Measurements from ENCODE around the gene GLT6D1.

DNA sequence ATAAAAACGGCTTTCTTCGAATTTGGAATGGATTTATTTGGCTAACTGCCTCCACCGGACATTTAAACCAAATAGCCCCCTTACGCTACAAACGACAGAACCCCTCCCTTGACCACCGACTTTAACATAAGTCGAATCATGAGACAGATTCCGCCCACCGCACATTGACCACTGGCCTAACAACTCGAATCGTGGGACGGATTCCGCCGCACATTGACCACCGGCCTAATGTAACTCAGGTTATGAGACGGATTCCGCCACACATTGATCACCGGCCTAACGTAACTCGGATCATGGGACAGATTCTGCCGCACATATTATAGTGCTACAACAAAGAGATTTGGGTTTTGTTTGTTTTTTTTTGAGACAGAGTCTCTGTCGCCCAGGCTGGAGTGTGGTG lies 21.1 kb upstream of the GLT6D1 start:
- TF ChIP-seq, protein P1, sequence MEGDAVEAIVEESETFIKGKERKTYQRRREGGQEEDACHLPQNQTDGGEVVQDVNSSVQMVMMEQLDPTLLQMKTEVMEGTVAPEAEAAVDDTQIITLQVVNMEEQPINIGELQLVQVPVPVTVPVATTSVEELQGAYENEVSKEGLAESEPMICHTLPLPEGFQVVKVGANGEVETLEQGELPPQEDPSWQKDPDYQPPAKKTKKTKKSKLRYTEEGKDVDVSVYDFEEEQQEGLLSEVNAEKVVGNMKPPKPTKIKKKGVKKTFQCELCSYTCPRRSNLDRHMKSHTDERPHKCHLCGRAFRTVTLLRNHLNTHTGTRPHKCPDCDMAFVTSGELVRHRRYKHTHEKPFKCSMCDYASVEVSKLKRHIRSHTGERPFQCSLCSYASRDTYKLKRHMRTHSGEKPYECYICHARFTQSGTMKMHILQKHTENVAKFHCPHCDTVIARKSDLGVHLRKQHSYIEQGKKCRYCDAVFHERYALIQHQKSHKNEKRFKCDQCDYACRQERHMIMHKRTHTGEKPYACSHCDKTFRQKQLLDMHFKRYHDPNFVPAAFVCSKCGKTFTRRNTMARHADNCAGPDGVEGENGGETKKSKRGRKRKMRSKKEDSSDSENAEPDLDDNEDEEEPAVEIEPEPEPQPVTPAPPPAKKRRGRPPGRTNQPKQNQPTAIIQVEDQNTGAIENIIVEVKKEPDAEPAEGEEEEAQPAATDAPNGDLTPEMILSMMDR (IDR thresholded peaks at IDR 0.05) = no peak
- TF ChIP-seq POLR2A (IDR thresholded peaks at IDR 0.05) (no peak), POLR2AphosphoS5 (IDR thresholded peaks at IDR 0.05) (no peak), EP300 (IDR thresholded peaks at IDR 0.05; ENCODE audit: low read depth) (no peak)

Data from transverse colon (tissue), 4 donors.